Activated CD8-positive, alpha-beta memory T cell treated with anti-CD3 and anti-CD28 coated beads, Interleukin-2, amount 50 U/mL, for 48 hours (primary cell): ENCODE measurements around the gene TMEM203.

Experiments used
- DNase-seq: peaks from one replicate; pipeline ENCODE4 v3.0.0-alpha.2; 2020

TMEM203 gene

GRCh38 chr9:137176302-137177182 is 28.9 kb downstream of the TMEM203 start:
- DNase-seq: no peak

- DNase-seq: no peak
These were observed 30.0 kb downstream of the TMEM203 start for GRCh38 chr9:137175345-137175961.

DNA sequence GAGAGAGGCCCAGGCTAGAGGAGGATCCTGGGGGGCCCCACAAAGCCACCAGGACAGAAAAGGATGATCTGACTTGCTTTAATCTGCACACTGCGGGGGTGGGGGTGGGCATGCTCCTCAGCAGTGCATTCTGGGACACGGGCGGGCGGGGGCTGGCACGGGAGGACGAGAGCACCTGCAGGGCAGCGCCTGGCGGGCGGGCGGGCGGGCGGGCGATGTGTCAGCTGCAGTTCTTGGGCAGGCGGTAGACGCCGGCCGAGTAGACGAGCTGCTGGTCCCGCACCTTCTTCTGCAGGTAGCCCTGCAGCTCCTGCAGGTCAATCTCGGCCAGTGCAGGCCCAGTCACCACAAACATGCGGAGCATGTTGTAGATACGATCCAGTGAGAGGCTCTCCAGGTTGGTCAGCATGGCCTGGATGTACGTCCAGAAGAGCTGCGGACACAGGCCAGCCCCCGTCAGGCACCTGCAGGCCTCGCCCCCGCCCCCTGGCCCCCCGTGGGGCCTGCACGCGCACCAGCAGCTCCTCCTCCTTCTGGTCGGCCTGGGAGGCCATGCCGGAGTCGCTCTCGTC is 30.6 kb downstream of the TMEM203 start:
- no peak for DNase-seq

- no peak for DNase-seq
These were observed 31.4 kb downstream of the TMEM203 start for GRCh38 chr9:137173796-137174664.

GRCh38 chr9:137172901-137173795 is 32.3 kb downstream of the TMEM203 start:
- no peak for DNase-seq

GRCh38 chr9:137171149-137171900 is 34.1 kb downstream of the TMEM203 start:
- no peak for DNase-seq

- DNase-seq: no peak
These were observed 34.8 kb downstream of the TMEM203 start for GRCh38 chr9:137170486-137171148.

- DNase-seq: no peak
These were observed 35.5 kb downstream of the TMEM203 start, which contains the start of gene LRRC26 for GRCh38 chr9:137169896-137170358. TSS of gene LRRC26 (minus strand) at chr9:137170051. CDS start at chr9:137169943, 108 bp downstream.

DNA sequence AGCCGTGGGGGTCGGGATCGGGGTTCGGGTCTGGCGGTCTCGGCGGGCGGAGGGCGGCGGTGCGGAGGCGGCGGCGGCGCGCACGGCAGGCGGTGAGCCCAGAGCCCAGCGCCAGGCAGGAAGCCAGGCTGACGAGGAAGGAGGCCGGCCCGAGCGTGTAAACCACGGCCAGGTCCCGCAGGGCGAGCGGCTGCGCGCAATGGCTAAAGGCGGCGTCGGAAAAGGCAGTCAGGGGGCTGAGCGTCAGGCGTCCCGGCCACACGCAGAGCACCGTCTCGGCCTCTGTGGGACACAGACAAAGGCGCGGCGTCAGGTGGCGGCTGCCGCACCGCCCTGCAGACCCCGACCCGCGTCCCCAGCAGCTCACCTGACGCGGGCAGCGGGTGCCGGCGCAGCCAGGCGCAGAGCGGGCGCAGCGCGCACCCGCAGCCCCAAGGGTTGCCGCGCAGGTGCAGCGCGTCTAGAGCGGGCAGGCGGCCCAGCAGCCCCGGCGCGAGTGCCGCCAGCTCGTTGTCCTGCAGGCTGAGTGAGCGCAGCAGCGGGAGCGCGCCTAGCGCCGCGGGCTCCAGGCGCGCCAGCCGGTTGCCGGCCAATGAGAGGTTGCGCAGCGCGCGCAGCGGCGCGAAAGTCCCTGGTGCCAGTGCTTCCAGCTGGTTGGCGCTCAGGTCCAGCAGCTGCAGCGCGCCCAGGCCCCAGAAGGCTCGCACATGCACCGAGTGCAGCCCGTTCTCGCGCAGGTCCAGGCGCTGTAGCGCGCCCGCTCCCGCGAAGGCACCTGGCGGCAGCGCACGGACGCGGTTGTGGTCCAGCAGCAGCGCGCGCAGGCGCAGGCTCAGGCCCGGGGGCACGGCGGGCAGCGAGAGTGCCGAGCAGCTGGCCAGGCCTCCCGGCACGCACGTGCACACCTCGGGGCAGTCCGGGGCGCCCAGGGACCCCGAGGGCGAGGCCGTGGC is 36.3 kb downstream of the TMEM203 start:
- DNase-seq: no peak

GRCh38 chr9:137168573-137168903 is 36.9 kb downstream of the TMEM203 start:
- no peak for DNase-seq

- DNase-seq: no peak
These were observed 37.5 kb downstream of the TMEM203 start for GRCh38 chr9:137167747-137168572.

DNA sequence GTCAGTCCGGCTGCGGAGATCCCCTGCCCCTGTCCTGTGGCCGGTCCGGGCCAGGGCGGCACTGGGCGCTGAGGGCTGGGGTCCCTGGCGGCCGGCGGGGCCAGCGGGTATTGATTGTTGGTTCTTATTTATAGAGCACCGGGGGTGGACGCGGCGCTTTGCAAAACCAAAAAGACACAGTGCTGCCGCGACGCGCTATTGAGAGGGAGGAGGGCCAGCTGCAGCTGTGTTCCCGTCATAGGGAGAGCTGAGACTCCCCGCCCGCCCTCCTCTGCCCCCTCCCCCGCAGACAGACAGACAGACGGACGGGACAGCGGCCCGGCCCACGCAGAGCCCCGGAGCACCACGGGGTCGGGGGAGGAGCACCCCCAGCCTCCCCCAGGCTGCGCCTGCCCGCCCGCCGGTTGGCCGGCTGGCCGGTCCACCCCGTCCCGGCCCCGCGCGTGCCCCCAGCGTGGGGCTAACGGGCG is 38.1 kb downstream of the TMEM203 start:
- no peak for DNase-seq

DNA sequence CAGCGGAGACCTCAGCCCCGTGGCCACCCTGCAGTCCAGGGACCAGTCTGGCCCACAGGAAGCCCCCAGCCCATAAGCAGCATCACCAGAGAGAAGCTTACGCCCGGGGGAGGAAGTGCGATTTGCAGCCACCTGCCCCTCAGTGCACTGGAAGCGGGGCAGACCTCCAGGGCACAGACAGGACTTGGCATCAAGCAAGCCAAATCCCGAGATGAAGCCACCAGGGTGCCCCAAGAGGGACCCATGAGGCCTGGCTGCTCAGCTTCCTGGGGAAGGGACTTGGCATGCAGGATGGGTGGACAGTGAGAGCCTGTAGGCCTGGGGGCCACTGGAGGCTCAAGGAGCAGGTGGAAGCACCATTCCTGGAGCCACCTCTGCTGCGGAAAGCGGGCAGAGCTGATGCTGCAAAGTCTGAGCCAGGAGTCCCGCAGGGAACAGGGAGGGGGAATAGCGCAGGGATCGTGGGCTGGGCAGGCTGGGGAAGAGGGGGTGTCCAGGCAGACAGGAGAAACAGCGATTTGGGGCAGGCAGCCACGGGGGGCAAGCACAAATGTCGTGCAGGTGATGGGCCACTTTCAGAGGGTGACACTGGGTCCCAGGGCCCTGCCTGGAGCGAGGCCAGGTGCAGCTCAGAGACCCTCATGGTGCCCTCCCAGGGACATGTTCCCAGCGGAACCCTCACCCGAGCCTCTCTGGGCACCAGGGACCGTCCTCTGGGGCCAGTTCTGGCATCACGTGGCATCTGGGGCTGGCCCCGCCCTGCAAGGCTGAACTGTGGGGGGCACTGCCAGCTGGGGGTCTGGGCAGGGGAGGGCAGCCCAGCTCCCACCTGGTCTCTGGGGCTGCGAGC is 38.8 kb downstream of the TMEM203 start:
- DNase-seq: no peak

DNA sequence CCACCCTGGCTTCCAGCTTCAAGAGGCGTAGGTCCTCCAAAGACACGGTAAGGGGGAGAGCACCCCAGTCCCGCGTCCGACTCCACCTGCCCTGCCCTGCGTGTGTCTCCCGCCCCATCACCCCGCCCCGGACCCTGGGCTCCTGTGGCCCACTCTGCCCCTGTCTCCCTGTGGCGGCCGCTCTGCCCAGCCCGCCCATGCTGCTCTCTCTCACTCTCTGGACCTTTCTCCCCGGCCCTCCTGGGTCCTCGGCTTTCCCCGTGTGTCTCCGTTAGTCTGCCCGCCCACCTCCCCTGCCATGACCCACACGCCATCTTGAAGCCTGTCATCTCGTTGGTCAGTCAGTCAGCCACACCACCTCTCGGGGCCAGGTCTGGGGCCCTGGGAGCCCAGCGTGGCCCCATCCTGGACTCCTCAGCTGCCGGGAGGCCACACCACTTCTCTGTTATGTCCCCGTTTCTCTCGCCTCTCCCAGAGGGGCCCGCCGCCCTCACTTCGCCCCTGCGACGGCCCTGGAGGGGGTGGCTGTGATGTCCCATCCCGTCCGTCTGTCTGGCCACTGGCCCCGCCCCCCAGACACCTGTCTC is 40.1 kb downstream of the TMEM203 start:
- DNase-seq: no peak

DNA sequence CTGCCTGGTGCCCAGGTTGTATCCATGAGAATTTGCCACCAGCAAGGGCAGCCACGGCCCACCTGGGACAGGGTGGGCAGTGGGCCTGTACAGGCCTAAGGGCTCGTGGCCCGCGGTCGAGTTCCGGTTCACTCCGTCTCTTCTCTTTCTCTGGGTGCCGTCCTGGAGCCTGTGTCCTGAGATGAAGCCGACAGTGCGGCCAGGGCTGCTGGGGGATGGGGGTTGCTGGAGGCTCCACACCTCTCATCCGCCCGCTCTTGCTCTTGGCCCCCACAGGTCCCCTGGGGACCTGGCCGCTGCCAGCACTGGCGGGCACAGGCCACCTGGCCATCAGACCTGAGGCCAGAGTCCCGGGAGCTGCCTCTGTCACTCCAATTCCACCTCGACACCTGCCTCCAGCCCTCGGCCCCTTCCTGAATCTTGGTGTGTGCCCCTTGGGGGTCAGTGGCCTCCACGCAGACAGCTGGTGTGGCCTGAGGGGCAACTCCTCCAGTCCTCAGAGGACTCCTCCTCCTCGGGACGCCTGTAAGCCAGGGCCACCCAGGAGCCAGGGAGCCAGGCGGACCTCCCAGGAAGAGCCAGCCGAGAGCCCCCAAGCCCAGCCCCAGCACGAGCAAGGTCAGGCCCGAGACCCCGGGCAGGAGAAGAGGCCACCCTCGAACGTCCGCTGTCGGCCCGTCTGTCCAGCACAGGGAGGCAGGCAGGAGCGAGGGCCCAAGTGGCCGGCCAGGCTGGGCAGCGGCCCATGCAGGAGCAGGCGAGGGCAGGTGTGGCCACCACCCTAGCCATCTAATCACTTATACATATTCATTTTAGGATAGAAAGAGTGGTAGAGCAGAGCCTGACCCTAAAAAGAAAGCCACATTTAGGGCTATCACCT is 40.8 kb downstream of the TMEM203 start:
- DNase-seq: no peak

DNA sequence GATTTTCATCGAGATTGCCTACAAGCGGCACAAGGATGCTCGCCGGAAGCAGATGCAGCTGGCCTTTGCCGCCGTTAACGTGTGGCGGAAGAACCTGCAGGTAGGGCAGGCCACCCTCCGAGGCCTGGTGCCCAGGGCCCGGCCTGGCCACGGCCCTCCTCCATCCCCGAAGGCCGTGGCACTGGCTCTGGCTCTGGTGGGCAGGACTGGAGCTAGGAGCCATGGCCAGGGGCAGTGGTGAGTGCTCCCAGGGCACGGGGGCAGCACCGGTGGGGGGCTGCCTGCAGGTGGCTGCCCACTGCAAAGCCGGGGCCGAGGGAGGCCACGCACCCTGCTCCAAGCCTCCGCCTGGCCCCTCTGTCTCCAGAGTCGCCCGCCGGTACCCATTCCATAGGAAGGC is 41.6 kb downstream of the TMEM203 start:
- no peak for DNase-seq
